ENCODE results near the gene PTPRN2. TPM values are rescaled to one million over a fixed set of nuclear protein-coding genes. Genes with fewer than 3 reads are reported as not detected.

Gene PTPRN2
- total and polyA plus RNA-seq, 2 of the 8 experiments (the other 6 are each of a cell fraction or from before 2014, with no cell fraction given): 2.6 to 4.5 TPM

GRCh38 chr7:158005531-158005930, 582.1 kb downstream of the PTPRN2 start (continued):
- no peak for TF ChIP-seq CHD7 (IDR thresholded peaks at IDR 0.05; ENCODE audit: insufficient replicate concordance, low read length)
- no peak for TF ChIP-seq SUZ12 (IDR thresholded peaks at IDR 0.05; ENCODE audit: low read length)
- TF ChIP-seq POLR2A (IDR thresholded peaks at IDR 0.05; ENCODE audit: control extremely low read depth in 1 of 2, low read depth in 2 of 2, low read length in 2 of 2): no peak
- no peak for TF ChIP-seq TBP (IDR thresholded peaks at IDR 0.05; ENCODE audit: low read depth, low read length)
- no peak for TF ChIP-seq ASH2L (IDR thresholded peaks at IDR 0.05; ENCODE audit: low read length)
- no peak for TF ChIP-seq POU5F1 (IDR thresholded peaks at IDR 0.05; ENCODE audit: low read depth, low read length)
- no peak for TF ChIP-seq ZNF274 (IDR thresholded peaks at IDR 0.05; ENCODE audit: borderline replicate concordance, extremely low read depth, low read length)

All from H1 (cell line).